Activated CD4-positive, CD25-positive, alpha-beta regulatory T cell treated with anti-CD3 and anti-CD28 coated beads, Interleukin-2, amount 50 U/mL, for 72 hours (primary cell): ENCODE data around the gene CKAP5.

Source experiments
- DNase-seq: peaks from one replicate; pipeline ENCODE4 v3.0.0; 2021

Gene CKAP5

DNA sequence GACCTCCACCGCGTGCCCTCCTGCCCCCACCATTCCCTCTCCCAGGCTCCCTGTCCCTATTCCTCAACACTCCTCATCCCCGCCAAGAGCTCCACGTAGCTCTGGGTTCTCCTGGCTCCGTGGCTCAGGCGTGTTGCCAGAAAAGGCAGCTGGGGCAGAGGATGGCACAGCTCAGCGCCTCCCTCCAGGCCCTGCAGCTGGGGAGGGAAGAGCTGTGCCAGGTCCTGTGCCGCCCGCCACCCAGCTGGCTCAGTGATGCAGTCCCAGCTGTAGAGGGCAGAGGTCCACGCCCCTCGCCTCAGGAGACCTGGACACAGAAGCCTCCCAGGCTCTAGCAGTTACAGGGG, 149.9 kb downstream of the CKAP5 start:
- DNase-seq, result no peak

DNA sequence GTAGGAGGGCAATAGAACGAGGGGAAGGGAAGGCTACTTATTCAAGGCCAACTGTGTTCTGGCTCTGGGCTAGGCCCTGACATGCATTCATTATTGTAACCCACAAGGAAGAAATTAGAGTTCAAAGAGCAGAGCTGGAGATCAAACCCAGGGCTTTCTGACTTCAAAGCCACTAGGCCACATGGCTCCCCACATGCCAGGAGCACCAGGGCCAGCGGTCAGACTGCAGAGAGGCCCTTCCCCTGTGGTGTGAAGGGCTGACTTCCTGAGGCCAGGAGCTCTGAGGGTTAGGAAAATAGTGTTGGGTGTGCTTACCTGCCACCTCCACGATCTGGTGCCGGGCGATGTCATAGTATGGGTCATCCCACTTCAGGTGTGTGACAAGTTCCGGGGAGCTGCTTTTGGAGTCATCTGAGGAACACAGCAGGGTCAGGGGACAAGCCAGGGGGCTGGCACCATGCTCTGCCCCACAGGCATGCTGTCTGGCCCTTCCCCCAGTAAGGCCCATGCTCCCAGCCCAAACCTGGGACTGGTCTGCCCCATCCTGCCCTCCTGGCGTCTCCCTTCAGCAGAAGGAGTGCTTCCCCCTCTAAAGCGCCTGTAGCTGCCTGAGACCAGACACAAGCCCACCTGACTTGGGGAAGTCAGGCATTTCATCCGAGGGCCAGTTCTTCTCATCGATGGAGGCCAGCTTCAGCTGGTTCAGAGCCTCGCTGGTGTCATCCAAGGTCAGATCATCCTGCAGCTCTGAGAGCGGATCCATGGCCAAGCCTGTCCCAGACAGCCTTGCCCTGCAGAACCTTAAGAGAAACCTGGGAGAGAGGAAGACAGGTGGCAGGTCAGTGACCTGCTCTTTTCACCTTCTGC, 150.5 kb downstream of the CKAP5 start:
- no peak for DNase-seq

DNA sequence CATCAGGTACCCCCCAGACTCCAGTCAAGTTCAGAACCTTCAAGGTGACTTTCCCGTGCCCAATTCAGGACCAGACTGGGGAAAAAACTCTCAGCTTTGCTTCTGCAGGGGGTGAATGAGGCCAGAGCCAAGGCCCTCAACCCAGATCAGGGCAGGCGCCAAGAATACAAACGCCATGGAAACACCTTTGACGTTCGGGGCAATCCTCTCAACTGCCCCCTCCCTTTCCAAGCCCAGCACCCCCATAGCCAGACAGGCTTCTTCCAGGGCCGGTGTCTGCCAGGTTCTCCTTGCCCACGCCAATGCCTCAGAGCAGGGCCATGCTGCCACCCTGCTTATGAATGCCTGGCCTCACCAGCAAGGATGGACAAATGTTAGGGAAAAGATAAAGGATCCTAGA, 151.5 kb downstream of the CKAP5 start:
- no peak for DNase-seq

DNA sequence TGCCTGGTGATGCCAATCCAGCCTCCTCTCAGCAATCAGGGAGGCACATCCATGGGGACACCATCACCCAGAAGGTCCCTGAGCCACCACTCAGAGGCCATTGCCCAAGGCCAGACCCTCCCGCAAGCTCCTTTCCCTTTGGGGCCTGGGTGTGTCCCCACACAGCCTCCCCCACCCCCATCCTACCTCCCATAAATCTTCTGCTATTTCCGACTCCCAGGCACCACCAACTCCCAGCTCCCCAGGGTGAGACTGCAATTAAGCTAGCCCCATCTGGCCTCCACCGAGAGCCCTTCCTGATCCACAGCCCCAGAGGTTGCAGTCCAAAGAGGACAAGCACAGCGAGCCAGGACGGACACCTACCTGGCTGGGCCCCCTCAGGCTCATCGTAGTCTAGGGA, 152.0 kb downstream of the CKAP5 start:
- no peak for DNase-seq

DNA sequence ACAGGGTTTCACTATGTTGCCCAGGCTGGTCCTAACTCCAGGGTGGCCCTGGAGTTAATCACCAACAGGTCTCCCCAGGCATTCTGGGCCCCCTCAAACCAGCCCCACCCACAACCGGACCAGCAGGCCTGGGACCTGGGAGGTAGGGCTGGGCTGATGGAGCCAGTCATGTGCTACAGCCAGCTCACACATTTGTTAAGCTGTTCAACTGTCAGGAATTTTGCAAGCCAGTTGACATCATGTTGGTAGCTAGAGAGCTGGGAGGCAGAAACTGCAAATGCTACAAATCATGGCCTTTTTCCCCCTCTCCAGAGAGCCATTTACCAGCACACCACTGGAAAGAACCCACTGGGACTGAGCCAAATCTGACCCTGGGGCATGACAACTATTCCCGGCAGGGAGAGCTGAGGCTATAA, 152.5 kb downstream of the CKAP5 start:
- no peak for DNase-seq
